ENCODE data around the gene EXOC3L2. TPM values are rescaled to one million over a fixed set of nuclear protein-coding genes. Genes with fewer than 3 reads are reported as not detected.

Gene EXOC3L2
- total RNA-seq, 1 donor from 2014 or later: 0.12 TPM

DNA sequence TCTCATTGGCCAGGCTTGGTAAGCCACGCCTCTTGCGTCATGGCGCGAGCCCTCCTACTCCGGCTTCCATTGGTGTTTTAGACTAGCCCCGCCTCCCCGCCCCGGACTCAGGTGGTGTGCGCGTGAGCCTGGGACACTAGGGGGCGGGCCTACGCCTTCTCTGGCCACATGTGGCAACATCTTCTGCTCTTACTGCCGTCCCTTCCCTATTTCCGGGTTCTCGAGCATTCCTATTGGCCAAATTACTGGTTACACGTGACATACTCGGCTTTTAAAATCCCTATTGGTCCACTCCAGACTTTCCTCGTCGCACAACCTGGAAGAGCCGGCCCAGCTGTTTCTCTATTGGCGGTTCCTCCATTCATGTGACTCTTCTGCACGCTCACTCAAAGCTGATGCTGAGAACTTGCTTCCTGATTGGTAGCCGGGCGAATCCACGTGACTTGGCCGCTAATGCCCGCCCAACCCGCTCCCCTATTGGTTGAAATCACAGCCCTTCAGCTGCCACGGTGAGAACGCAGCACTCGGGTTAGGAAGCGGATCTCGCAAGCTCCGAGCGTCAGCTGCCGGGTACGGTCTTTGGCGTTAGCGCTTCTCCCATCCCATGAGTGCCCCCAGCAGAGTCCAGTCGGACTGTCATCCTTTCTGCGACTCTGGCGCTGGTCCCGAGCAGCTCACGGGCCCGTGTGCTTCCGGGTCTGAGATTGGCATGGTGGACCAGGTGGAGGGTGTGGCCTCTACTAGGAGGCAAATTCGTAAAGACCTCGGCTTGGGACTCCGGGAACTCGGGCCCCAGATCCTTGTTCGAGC lies 66.7 kb downstream of the EXOC3L2 start, which contains the start of gene BLOC1S3:
BLOC1S3 (plus strand) TSS at position 523 of the 810 bp plus-strand sequence. CDS start 513 bp downstream, outside the sequence.
- peak; percentile 100 for DNase-seq (ENCODE audit: low read depth)
- TF ChIP-seq, protein P1, sequence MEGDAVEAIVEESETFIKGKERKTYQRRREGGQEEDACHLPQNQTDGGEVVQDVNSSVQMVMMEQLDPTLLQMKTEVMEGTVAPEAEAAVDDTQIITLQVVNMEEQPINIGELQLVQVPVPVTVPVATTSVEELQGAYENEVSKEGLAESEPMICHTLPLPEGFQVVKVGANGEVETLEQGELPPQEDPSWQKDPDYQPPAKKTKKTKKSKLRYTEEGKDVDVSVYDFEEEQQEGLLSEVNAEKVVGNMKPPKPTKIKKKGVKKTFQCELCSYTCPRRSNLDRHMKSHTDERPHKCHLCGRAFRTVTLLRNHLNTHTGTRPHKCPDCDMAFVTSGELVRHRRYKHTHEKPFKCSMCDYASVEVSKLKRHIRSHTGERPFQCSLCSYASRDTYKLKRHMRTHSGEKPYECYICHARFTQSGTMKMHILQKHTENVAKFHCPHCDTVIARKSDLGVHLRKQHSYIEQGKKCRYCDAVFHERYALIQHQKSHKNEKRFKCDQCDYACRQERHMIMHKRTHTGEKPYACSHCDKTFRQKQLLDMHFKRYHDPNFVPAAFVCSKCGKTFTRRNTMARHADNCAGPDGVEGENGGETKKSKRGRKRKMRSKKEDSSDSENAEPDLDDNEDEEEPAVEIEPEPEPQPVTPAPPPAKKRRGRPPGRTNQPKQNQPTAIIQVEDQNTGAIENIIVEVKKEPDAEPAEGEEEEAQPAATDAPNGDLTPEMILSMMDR (conservative IDR thresholded peaks at IDR 0.05; ENCODE audit: low read depth, low read length): peak; percentile 26
- H3K4me3 ChIP-seq (ENCODE audit: low read depth, low read length): peak within 1 kb of the TSS; percentile 98

DNA sequence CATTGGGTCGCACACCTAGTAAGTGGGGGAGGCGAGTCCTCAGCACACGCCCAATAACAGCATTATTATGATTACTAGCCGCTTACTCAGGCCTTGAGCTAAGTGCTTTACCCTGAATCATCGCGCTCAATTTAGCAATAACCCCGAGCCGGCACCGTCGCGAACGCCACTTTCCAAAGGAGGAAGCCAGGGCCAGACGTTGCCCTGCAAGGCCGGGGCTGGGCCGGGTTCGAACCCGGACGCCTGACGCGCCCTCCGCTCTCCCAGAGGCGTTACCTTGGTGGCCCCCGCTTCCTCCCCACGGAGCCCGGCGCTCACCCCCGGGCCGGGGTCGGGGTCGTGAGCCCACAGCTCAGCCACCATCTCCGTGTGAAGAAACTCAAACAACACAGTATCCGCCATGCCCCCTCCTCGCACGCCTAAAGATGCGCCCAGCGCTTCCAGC lies 67.4 kb downstream of the EXOC3L2 start, which contains the start of gene TRAPPC6A:
TRAPPC6A (minus strand) TSS at position 421 of the 445 bp plus-strand sequence; CDS start at position 402, 19 bp downstream.
- peak within 1 kb of the TSS; percentile 98 for H3K4me3 ChIP-seq (ENCODE audit: low read depth, low read length)
- peak; percentile 20 for DNase-seq (ENCODE audit: low read depth)
- TF ChIP-seq, protein P1 (conservative IDR thresholded peaks at IDR 0.05; ENCODE audit: low read depth, low read length): no peak

DNA sequence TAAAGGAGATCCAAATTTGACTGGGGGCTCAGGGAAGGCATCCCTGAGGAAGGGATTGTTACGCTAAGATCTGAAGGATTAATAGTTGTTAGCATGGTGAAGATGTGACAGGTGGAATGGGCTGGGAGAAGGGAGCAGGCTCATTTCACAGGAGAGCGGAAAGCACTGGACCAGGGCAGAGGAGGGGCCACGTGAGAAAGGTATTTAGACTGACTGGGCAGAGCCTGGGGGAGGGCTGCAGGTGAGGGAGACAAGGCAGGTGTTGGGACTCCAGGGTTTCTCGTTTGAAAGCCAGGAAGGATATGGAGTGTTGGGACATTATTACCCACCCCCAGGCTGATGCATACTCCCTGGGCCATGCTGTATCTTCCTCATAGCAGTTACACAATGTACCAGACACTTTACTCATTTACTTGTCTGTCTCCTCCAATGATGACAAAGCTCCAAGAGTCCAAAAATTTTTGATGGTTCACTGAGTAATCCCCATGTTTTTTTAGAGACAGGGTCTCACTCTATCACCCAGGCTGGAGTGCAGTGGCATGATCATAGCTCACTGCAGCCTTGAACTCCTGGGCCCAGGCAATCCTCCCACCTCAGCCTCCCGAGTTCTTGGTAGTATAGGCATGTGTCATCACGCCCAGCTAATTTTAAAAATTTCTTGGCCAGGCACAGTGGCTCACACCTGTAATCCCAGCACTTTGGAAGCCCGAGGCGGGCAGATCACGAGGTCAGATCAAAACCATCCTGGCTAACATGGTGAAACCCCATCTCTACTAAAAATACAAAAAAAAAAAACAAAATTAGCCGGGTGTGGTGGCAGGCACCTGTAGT lies 69.5 kb downstream of the EXOC3L2 start:
- no peak for DNase-seq (ENCODE audit: low read depth)
- TF ChIP-seq, protein P1 (conservative IDR thresholded peaks at IDR 0.05; ENCODE audit: low read depth, low read length): no peak
- no peak overlapping the region for H3K4me3 ChIP-seq (ENCODE audit: low read depth, low read length)

DNA sequence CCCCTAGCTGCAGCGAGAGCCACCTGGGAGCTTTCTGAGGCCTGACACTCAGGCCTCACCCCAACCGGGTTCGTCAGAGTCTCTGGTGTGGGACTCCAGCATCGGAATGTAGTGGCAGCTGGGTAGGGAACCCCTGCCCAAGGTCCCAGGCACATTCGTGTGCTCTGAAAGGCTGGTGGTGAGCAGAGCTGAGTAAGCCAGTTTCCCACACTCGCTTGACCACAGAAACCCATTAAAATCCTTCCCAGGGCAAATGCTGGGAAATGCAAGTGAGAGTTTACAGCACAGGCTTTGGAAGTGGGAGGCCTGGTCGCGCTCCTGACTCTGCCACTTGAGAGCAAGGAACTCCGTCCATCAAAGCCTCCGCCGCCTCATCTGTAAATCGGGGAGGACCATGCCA lies 71.4 kb downstream of the EXOC3L2 start:
- TF ChIP-seq, protein P1 (conservative IDR thresholded peaks at IDR 0.05; ENCODE audit: low read depth, low read length): no peak
- H3K4me3 ChIP-seq (ENCODE audit: low read depth, low read length): no peak overlapping the region
- peak; percentile 38 for DNase-seq (ENCODE audit: low read depth)

DNA sequence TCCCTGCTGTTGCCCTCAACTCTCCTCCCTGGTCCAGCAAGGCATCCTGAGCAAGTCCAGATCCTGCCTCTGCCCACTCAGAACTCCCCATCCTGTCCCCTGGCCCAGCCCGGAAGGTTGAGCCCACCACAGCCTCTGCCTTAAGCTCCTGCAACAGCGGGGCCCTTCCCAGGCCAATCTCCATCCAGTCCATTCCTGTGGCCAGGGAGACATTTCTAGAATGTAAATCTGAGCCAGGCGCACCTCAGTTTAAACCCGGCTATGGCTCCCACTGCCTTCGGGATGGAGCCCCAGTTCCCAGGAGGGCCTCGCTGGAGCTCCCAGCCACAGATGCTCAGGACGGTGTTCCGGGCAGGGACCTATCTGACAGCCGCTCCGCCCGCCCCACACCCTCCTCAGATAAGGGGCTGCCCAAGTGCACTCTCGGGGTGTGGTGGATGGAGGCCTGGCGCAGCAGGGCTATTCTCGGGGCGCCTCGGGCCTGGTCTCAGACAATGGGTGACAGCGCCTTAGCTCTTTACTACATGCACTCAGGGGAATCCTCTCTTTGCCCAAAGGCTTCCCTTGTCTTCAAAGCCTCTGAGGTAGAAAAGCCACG lies 72.5 kb downstream of the EXOC3L2 start:
- no peak overlapping the region for H3K4me3 ChIP-seq (ENCODE audit: low read depth, low read length)
- TF ChIP-seq, protein P1 (conservative IDR thresholded peaks at IDR 0.05; ENCODE audit: low read depth, low read length): no peak
- no peak for DNase-seq (ENCODE audit: low read depth)

DNA sequence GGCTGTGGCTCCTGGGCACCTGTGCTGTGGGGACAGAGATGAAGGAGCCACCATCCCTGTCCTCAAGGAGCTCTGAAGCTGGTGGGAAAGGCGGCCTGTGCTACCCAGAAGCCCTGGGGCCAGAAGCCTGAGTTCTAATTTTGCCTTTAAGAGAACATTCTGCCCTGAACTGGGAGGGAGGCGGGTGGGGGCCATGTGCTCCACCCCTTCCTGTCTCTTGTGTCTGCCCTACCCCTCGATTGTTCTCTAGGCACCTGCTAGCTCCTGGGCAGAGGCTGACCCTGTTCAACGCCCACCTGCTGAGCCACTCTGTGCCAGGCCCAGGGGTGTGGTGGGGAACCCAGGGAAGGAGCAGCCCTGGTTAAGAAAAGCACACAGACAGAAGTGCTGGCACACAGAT lies 73.0 kb downstream of the EXOC3L2 start:
- DNase-seq (ENCODE audit: low read depth): no peak
- H3K4me3 ChIP-seq (ENCODE audit: low read depth, low read length): no peak overlapping the region
- TF ChIP-seq, protein P1 (conservative IDR thresholded peaks at IDR 0.05; ENCODE audit: low read depth, low read length): no peak
